Astrocyte (in vitro differentiated cells and primary cell): Measurements from ENCODE around the gene MAP3K4. TPM values are rescaled to one million over a fixed set of nuclear protein-coding genes. Genes with fewer than 3 reads are reported as not detected.

Experiments
- DNase-seq: peaks from one replicate; pipeline ENCODE4 v3.0.0-alpha.2; 2010; ENCODE audit warnings: low read depth
- FAIRE-seq: peaks from 2 replicates; lab custom pipeline; 2011; peaks lifted over from hg19 to GRCh38; lab: Jason Lieb, UNC
- H2AFZ ChIP-seq: 2 replicates; pipeline ENCODE4 v1.6.0; 2012; ENCODE audit warnings: low read depth, low read length, inconsistent platforms
- H3K27ac ChIP-seq: 2 replicates; pipeline ENCODE4 v1.5.1; 2011; ENCODE audit warnings: low read depth, low read length, inconsistent platforms
- H3K27me3 ChIP-seq: 2 replicates; pipeline ENCODE4 v1.6.0; 2011; ENCODE audit warnings: low read length, inconsistent platforms; ENCODE audit not compliant: insufficient read depth
- H3K36me3 ChIP-seq: 2 replicates; pipeline ENCODE4 v1.5.1; 2011; ENCODE audit warnings: low read length, inconsistent platforms; ENCODE audit not compliant: insufficient read depth
- H3K4me1 ChIP-seq: 2 replicates; pipeline ENCODE4 v1.5.1; 2011; ENCODE audit warnings: low read length, inconsistent platforms; ENCODE audit not compliant: insufficient read depth
- H3K4me2 ChIP-seq: 2 replicates; pipeline ENCODE4 v1.6.0; 2012; ENCODE audit warnings: low read length, inconsistent platforms
- H3K4me3 ChIP-seq: 2 replicates; pipeline ENCODE4 v1.5.1; 2011; ENCODE audit warnings: low read depth, mild to moderate bottlenecking, low read length, inconsistent platforms; ENCODE audit not compliant: insufficient read depth
- H3K79me2 ChIP-seq: 2 replicates; pipeline ENCODE4 v1.6.0; 2012; ENCODE audit warnings: mild to moderate bottlenecking, low read length, inconsistent platforms; ENCODE audit not compliant: insufficient read depth
- H3K9ac ChIP-seq: 2 replicates; pipeline ENCODE4 v1.6.0; 2012; ENCODE audit warnings: mild to moderate bottlenecking, low read length, inconsistent platforms
- H3K9me3 ChIP-seq: 2 replicates; pipeline ENCODE4 v1.5.1; 2012; ENCODE audit warnings: low read depth, mild to moderate bottlenecking, low read length, inconsistent platforms; ENCODE audit not compliant: insufficient read depth
- H4K20me1 ChIP-seq: 2 replicates; pipeline ENCODE4 v1.6.0; 2012; ENCODE audit warnings: low read length, inconsistent platforms; ENCODE audit not compliant: insufficient read depth
- H3K27ac Mint-ChIP-seq: one replicate; pipeline ENCODE4 v1.8.0; 2021; ENCODE audit warnings: mild to moderate bottlenecking, mixed read lengths; ENCODE audit not compliant: unreplicated experiment
- H3K27me3 Mint-ChIP-seq: one replicate; pipeline ENCODE4 v1.8.0; 2021; ENCODE audit warnings: low read depth, mixed read lengths; ENCODE audit not compliant: unreplicated experiment
- H3K36me3 Mint-ChIP-seq: one replicate; pipeline ENCODE4 v1.8.0; 2021; ENCODE audit warnings: low read depth, mixed read lengths; ENCODE audit not compliant: unreplicated experiment
- H3K4me1 Mint-ChIP-seq: one replicate; pipeline ENCODE4 v1.8.0; 2021; ENCODE audit warnings: low read depth, mixed read lengths; ENCODE audit not compliant: unreplicated experiment
- H3K4me3 Mint-ChIP-seq: one replicate; pipeline ENCODE4 v1.8.0; 2021; ENCODE audit warnings: mild to moderate bottlenecking, moderate library complexity, mixed read lengths; ENCODE audit not compliant: unreplicated experiment
- H3K9me3 Mint-ChIP-seq: one replicate; pipeline ENCODE4 v1.8.0; 2021; ENCODE audit warnings: mild to moderate bottlenecking, mixed read lengths; ENCODE audit not compliant: unreplicated experiment
- CTCF ChIP-seq: IDR thresholded peaks from 2 replicates; pipeline ENCODE4 v1.5.1; 2011; ENCODE audit warnings: low read depth, mild to moderate bottlenecking, inconsistent platforms, low read length, moderate library complexity; ENCODE audit not compliant: insufficient read depth
- EZH2 ChIP-seq: IDR thresholded peaks from 2 replicates; pipeline ENCODE4 v1.6.1; 2012; ENCODE audit warnings: mild to moderate bottlenecking, low read length, inconsistent platforms; ENCODE audit not compliant: insufficient read depth
- total RNA-seq: library from RNA; stranded (reverse); gene quantifications from 2 replicates; pipeline ENCODE4 v1.2.1, GENCODE V29; 2021

The MAP3K4 gene
- total RNA-seq, 1 donor from 2014 or later = 22.1 TPM

GRCh38 chr6:161166677-161167076 is 175.1 kb downstream of the MAP3K4 start:
- Mint-ChIP-seq H3K27ac (peak overlapping the region; percentile 38), H3K4me1 (peaks cover 31% of the 10 kb centered on the region), H3K4me3 (no peak overlapping the region), H3K9me3 (no peaks in the 10 kb centered on the region), H3K36me3 (peaks cover 27% of the 10 kb centered on the region), H3K27me3 (no peaks in the 10 kb centered on the region)
- no peak for FAIRE-seq
- Histone ChIP-seq H3K4me3 (no peak overlapping the region), H3K4me1 (peaks cover 23% of the 10 kb centered on the region), H2AFZ (no peak overlapping the region), H4K20me1 (peaks cover 5% of the 10 kb centered on the region), H3K27me3 (no peaks in the 10 kb centered on the region), H3K36me3 (peaks cover 7% of the 10 kb centered on the region), H3K27ac (no peak overlapping the region), H3K79me2 (no peaks in the 10 kb centered on the region), H3K9me3 (no peaks in the 10 kb centered on the region), H3K4me2 (no peak overlapping the region), H3K9ac (no peak overlapping the region)
- no peak for TF ChIP-seq CTCF
- TF ChIP-seq EZH2 = no peak
- no peak for DNase-seq
